Adrenal gland (tissue), 5 donors: ENCODE results near the gene MCUR1.
"Not testable (repeated sequence)": the region's sequence is repeated elsewhere in the genome, so short reads cannot be mapped to it uniquely, and the experiment has no call there.

Experiments
- POLR2A ChIP-seq, 2 donors: fragments of 450-650 bp; IDR thresholded peaks; one replicate each; pipeline ENCODE4 v1.6.1; 2017; ENCODE audit warnings: antibody characterized with exemption in 2 of 2, mild to moderate bottlenecking in 2 of 2, moderate library complexity in 1 of 2
- TF ChIP-seq, protein P1 (sequence below), 6 experiments: fragments of 450-650 bp in 4 of 6; fragments of 200-600 bp in 2 of 6; sonication (generic) in 1 of 6; IDR thresholded peaks; 1 replicate in 5 of 6; 2 replicates in 1 of 6; pipeline versions ENCODE4 v1.5.1 to v1.8.0; 2016 to 2021; ENCODE audit warnings: antibody characterized with exemption in 6 of 6, mild to moderate bottlenecking in 2 of 6, moderate library complexity in 1 of 6
- donor health status: DM: no; HTN: no; CAD: no.

DNA sequence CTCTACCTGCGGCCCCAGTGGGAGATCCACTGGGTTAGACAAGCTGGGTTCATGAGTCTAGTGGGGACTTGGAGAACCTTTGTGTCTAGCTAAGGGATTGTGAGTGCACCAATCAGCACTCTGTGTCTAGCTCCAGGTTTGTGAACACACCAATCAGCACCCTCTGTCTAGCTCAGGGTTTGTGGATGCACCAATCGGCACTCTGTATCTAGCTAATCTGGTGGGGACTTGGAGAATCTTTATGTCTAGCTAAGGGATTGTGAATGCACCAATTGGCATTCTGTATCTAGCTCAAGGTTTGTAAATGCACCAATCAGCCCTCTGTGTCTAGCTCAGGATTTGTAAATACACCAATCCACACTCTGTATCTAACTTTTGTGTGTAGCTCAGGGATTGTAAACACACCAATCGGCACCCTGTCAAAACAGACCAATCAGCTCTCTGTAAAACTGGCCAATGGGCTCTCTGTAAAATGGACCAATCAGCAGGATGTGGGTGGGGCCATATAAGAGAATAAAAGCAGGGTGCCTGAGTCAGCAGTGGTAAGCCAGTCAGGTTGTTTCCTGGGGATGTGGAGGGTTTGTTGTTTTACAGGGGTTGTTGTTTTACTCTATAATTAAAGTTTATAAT lies 46.3 kb upstream of the MCUR1 start:
- TF ChIP-seq, protein P1, sequence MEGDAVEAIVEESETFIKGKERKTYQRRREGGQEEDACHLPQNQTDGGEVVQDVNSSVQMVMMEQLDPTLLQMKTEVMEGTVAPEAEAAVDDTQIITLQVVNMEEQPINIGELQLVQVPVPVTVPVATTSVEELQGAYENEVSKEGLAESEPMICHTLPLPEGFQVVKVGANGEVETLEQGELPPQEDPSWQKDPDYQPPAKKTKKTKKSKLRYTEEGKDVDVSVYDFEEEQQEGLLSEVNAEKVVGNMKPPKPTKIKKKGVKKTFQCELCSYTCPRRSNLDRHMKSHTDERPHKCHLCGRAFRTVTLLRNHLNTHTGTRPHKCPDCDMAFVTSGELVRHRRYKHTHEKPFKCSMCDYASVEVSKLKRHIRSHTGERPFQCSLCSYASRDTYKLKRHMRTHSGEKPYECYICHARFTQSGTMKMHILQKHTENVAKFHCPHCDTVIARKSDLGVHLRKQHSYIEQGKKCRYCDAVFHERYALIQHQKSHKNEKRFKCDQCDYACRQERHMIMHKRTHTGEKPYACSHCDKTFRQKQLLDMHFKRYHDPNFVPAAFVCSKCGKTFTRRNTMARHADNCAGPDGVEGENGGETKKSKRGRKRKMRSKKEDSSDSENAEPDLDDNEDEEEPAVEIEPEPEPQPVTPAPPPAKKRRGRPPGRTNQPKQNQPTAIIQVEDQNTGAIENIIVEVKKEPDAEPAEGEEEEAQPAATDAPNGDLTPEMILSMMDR (IDR thresholded peaks at IDR 0.05): not testable (repeated sequence)
- TF ChIP-seq POLR2A (IDR thresholded peaks at IDR 0.05): not testable (repeated sequence)
